GM12801 (cell line): ENCODE data around the gene FAM20A.

Experiments
- CTCF ChIP-seq: IDR thresholded peaks from one replicate; pipeline ENCODE4 v1.5.1; 2011; ENCODE audit warnings: control low read depth; ENCODE audit not compliant: insufficient read length; ENCODE audit errors: extremely low read depth

The FAM20A gene

GRCh38 chr17:68505951-68506350 is 95.2 kb downstream of the FAM20A start:
- TF ChIP-seq CTCF = no peak

GRCh38 chr17:68501074-68501473 is 100.1 kb downstream of the FAM20A start:
- TF ChIP-seq CTCF = no peak

GRCh38 chr17:68499587-68499986 is 101.6 kb downstream of the FAM20A start:
- no peak for TF ChIP-seq CTCF

- TF ChIP-seq CTCF = no peak
Observed at GRCh38 chr17:68498479-68499326, 102.5 kb downstream of the FAM20A start.

GRCh38 chr17:68497885-68498319 is 103.3 kb downstream of the FAM20A start:
- TF ChIP-seq CTCF = no peak

- no peak for TF ChIP-seq CTCF
Observed at GRCh38 chr17:68495081-68495480, 106.1 kb downstream of the FAM20A start.

GRCh38 chr17:68491381-68492231 is 109.6 kb downstream of the FAM20A start:
- no peak for TF ChIP-seq CTCF
